HEK293T (cell line): ENCODE data around the gene MTHFD1.

ENCODE experiments used
- ARNT ChIP-seq: fragments of 450-650 bp; IDR thresholded peaks from 2 replicates; pipeline ENCODE4 v1.6.1; 2017; ENCODE audit warnings: mild to moderate bottlenecking
- BHLHE40 ChIP-seq: fragments of 450-650 bp; IDR thresholded peaks from 2 replicates; pipeline ENCODE4 v1.6.1; 2016; ENCODE audit warnings: mild to moderate bottlenecking, moderate library complexity, borderline replicate concordance
- ELF4 ChIP-seq: fragments of 450-650 bp; IDR thresholded peaks from 2 replicates; pipeline ENCODE4 v1.6.1; 2017; ENCODE audit warnings: antibody characterized with exemption
- FOXA1 ChIP-seq: fragments of 450-650 bp; IDR thresholded peaks from 2 replicates; pipeline ENCODE4 v1.6.1; 2016; ENCODE audit warnings: mild to moderate bottlenecking
- FOXM1 ChIP-seq: fragments of 450-650 bp; IDR thresholded peaks from 2 replicates; pipeline ENCODE4 v1.6.1; 2017; ENCODE audit warnings: mild to moderate bottlenecking, borderline replicate concordance
- NFRKB ChIP-seq: fragments of 450-650 bp; IDR thresholded peaks from 2 replicates; pipeline ENCODE4 v1.6.1; 2016; ENCODE audit warnings: mild to moderate bottlenecking, moderate library complexity
- PKNOX1 ChIP-seq: fragments of 450-650 bp; IDR thresholded peaks from 2 replicates; pipeline ENCODE4 v1.6.1; 2016
- SP1 ChIP-seq: fragments of 450-650 bp; IDR thresholded peaks from 2 replicates; pipeline ENCODE4 v1.6.1; 2017
- SUZ12 ChIP-seq: fragments of 450-650 bp; IDR thresholded peaks from 2 replicates; pipeline ENCODE4 v1.6.1; 2016; ENCODE audit warnings: mild to moderate bottlenecking

- TF ChIP-seq NFRKB (no peak), ARNT (no peak), ELF4 (no peak), BHLHE40 (no peak), FOXM1 (no peak), SUZ12 (no peak), PKNOX1 (no peak), SP1 (no peak), FOXA1 (no peak)
Observed at GRCh38 chr14:64369201-64369600, 19.0 kb upstream of the MTHFD1 start.
